Activated naive CD4-positive, alpha-beta T cell treated with anti-CD3 and anti-CD28 coated beads, Interleukin-2, amount 10 ng/mL, durations not matched to agents 7 days and 5 days (primary cell): Measurements from ENCODE around the gene C22orf39.

Experiments used
- CTCF ChIA-PET: fragments of 350-600 bp; sonication (Branson Sonifier 250); formaldehyde crosslinking; loops from one replicate; lab custom pipeline; 2021; ENCODE audit warnings: antibody characterized with exemption; lab: Charles Lee
- DNase-seq: peaks from one replicate; pipeline ENCODE4 v3.0.0-alpha.2; 2020
- H3K27ac Mint-ChIP-seq: one replicate; pipeline ENCODE4 v1.8.0; 2021; ENCODE audit warnings: mild to moderate bottlenecking, moderate library complexity, mixed read lengths
- H3K27me3 Mint-ChIP-seq: one replicate; pipeline ENCODE4 v1.8.0; 2021; ENCODE audit warnings: mild to moderate bottlenecking, mixed read lengths
- H3K36me3 Mint-ChIP-seq: one replicate; pipeline ENCODE4 v1.8.0; 2021; ENCODE audit warnings: mixed read lengths
- H3K4me1 Mint-ChIP-seq: one replicate; pipeline ENCODE4 v1.8.0; 2021; ENCODE audit warnings: mixed read lengths
- H3K4me3 Mint-ChIP-seq: one replicate; pipeline ENCODE4 v1.8.0; 2021; ENCODE audit warnings: mild to moderate bottlenecking, moderate library complexity, mixed read lengths
- H3K9me3 Mint-ChIP-seq: one replicate; pipeline ENCODE4 v1.8.0; 2021; ENCODE audit warnings: mixed read lengths

C22orf39 gene

DNA sequence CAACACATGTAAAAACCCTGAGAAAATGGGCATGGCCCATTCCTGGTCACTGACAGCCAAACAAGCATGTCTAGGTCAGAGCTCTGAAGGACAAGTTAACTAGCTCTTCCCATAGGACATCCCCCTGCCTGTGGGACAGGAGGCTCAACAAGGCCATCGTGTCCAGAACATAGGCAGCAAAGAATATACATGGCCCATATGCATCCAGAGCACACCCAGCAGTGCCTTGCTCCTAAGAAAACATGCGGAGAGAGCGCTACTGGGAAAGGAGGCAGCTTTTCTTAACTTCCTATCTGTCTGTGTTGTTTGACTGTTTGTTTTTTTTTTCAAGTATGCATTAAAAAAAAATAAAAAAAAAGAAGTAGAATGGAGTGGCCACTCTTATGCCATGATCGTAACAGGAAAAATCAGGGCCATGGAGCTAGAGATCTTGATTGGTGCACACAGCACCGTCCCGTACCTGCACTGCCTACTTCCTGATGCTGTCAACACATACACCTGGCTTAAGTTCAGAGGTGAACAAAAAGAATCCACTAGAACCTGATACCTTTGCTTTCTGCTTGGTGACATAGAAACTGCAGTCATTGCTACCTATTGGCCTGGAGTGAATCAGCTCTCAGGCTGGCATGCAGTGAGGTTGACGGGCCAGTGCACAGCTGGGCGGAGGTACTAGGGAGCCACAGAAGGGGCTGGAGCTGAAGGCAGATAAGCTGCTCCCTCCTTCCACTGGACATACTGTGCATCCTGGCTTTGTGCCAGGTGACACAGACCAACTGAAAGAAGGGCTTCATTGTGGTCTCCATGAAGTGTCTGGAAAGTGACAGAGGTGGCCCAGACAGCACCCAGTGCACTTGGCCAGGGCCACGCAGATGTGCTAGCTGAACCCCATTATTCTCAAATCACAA, 19.6 kb upstream of the C22orf39 start:
- peaks cover 59% of the 10 kb centered on the region for H3K36me3 Mint-ChIP-seq

DNA sequence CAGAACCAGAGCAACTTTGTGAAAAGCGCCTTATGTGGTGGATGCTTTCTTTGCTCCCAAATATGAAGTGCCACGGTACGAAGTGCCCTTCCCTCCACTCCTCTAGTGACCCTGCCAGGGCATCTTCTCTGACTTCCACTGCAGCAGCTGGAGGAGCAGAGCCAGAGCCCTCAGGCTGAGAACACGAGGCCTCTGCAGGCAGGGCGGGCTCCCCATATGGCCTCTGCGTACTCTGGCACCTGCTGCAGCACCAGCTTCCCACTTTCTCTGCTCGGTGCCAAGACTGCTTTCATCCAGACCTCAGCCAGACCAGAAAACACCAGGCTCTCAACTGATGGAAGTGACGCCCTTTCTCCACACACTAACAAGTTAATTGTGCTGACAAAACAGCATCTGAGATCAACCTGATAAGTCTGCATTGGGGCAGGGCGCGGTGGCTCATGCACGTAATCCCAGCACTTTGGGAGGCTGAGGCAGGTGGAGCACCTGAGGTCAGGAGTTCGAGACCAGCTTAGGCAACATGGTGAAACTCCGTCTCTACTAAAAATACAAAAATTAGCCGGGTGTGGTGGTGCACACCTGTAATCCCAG, 18.7 kb upstream of the C22orf39 start:
- DNase-seq: no peak
- Mint-ChIP-seq H3K4me3 (no peak overlapping the region), H3K36me3 (peaks cover 58% of the 10 kb centered on the region), H3K9me3 (no peaks in the 10 kb centered on the region), H3K27ac (no peak overlapping the region), H3K27me3 (no peaks in the 10 kb centered on the region), H3K4me1 (peaks cover 14% of the 10 kb centered on the region)
- CTCF ChIA-PET: no interaction called here

More for the DNA sequence above, 19.6 kb upstream of the C22orf39 start:
- Mint-ChIP-seq H3K27me3 (no peaks in the 10 kb centered on the region), H3K4me3 (no peak overlapping the region), H3K9me3 (no peaks in the 10 kb centered on the region), H3K27ac (no peak overlapping the region), H3K4me1 (peaks cover 14% of the 10 kb centered on the region)
- no peak for DNase-seq
- CTCF ChIA-PET: no interaction called here

- no peak for DNase-seq
- peaks cover 55% of the 10 kb centered on the region for H3K36me3 Mint-ChIP-seq
- peak overlapping the region; percentile 67 for H3K27ac Mint-ChIP-seq
- no peak overlapping the region for H3K4me3 Mint-ChIP-seq
- CTCF ChIA-PET: interaction anchor here (2.2 kb wide), 1 partner anchor 13 kb away, joined by 8 read pairs; the partner anchor contains the start of gene UFD1
- no peaks in the 10 kb centered on the region for H3K27me3 Mint-ChIP-seq
- H3K4me1 Mint-ChIP-seq: peaks cover 14% of the 10 kb centered on the region
- H3K9me3 Mint-ChIP-seq: no peaks in the 10 kb centered on the region
Measured at GRCh38 chr22:19464975-19465374, 17.5 kb upstream of the C22orf39 start.

DNA sequence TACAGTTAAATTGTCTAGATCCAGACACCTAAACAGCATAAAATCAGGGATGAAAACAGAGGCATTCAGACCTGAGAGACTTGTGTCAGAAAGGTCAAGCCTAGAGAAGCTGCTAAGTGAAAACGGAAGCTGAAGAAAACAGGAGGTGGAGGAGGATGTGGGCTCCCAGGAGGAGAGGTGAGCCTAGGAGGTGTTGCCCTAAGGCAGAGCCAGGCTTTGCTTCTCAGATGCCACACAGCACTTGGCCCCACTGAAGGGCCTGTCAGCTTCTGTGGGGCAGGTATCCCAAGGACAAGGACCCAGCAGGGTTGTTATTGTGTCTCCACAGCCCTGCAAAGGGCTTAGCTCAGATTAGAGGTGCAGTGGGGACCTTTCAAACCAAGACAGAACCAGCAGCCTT, 17.0 kb upstream of the C22orf39 start:
- peaks cover 52% of the 10 kb centered on the region for H3K36me3 Mint-ChIP-seq
- no peak for DNase-seq
- H3K4me3 Mint-ChIP-seq: no peak overlapping the region
- peak overlapping the region; percentile 67 for H3K27ac Mint-ChIP-seq
- CTCF ChIA-PET: interaction anchor here (2.2 kb wide), 1 partner anchor 14 kb away, joined by 8 read pairs; the partner anchor contains the start of gene UFD1
- peaks cover 14% of the 10 kb centered on the region for H3K4me1 Mint-ChIP-seq
- no peaks in the 10 kb centered on the region for H3K27me3 Mint-ChIP-seq
- H3K9me3 Mint-ChIP-seq: no peaks in the 10 kb centered on the region

- DNase-seq: no peak
Measured at GRCh38 chr22:19463491-19464469, 16.3 kb upstream of the C22orf39 start.

GRCh38 chr22:19463008-19463407, 15.5 kb upstream of the C22orf39 start:
- DNase-seq: no peak
- CTCF ChIA-PET: interaction anchor here (0.9 kb wide), 1 partner anchor 14 kb away, joined by 4 read pairs; no protein-coding TSS in a partner anchor
- H3K9me3 Mint-ChIP-seq: no peaks in the 10 kb centered on the region
- peaks cover 39% of the 10 kb centered on the region for H3K36me3 Mint-ChIP-seq
- H3K4me3 Mint-ChIP-seq: no peak overlapping the region
- peaks cover 14% of the 10 kb centered on the region for H3K4me1 Mint-ChIP-seq
- no peak overlapping the region for H3K27ac Mint-ChIP-seq
- no peaks in the 10 kb centered on the region for H3K27me3 Mint-ChIP-seq

More at GRCh38 chr22:19463491-19464469, 16.3 kb upstream of the C22orf39 start:
- H3K4me3 Mint-ChIP-seq: no peak overlapping the region
- H3K27me3 Mint-ChIP-seq: no peaks in the 10 kb centered on the region
- H3K27ac Mint-ChIP-seq: peak overlapping the region; percentile 67
- no peaks in the 10 kb centered on the region for H3K9me3 Mint-ChIP-seq
- CTCF ChIA-PET: interaction anchor here (0.9 to 2.2 kb wide), 2 partner anchors 14 kb away, joined by 4 to 8 read pairs; partner anchors contain the start of gene UFD1
- peaks cover 46% of the 10 kb centered on the region for H3K36me3 Mint-ChIP-seq
- H3K4me1 Mint-ChIP-seq: peaks cover 14% of the 10 kb centered on the region

GRCh38 chr22:19461506-19461905, 14.0 kb upstream of the C22orf39 start:
- Mint-ChIP-seq H3K27me3 (no peaks in the 10 kb centered on the region), H3K4me1 (peaks cover 14% of the 10 kb centered on the region), H3K9me3 (no peaks in the 10 kb centered on the region), H3K4me3 (no peak overlapping the region), H3K27ac (no peak overlapping the region), H3K36me3 (peaks cover 32% of the 10 kb centered on the region)
- CTCF ChIA-PET: no interaction called here
- DNase-seq: no peak

DNA sequence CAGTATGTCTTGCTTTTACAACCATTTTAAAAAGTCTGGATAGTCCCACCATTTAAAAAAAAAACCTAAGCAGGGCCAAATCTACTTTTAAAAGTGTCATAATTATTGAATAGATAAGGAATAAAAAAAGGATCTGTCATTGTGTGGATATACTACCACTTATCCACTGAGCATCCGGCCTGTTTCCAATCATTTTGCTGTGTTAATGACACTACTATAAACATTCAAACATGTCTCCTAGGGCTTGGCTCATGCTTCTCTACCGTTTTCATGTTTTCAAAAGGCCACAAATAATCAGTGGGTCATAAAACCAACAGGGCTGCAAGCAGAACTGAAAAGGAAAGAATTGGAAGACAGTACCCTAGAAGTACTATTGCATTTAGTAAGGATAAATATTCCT, 12.5 kb upstream of the C22orf39 start:
- peaks cover 8% of the 10 kb centered on the region for H3K4me1 Mint-ChIP-seq
- CTCF ChIA-PET: no interaction called here
- DNase-seq: no peak
- H3K4me3 Mint-ChIP-seq: no peak overlapping the region
- H3K27me3 Mint-ChIP-seq: no peaks in the 10 kb centered on the region
- H3K9me3 Mint-ChIP-seq: no peaks in the 10 kb centered on the region
- peaks cover 36% of the 10 kb centered on the region for H3K36me3 Mint-ChIP-seq
- H3K27ac Mint-ChIP-seq: no peak overlapping the region

- no peaks in the 10 kb centered on the region for H3K9me3 Mint-ChIP-seq
- no peak overlapping the region for H3K4me3 Mint-ChIP-seq
- CTCF ChIA-PET: no interaction called here
- no peak for DNase-seq
- H3K36me3 Mint-ChIP-seq: peaks cover 47% of the 10 kb centered on the region
- no peak overlapping the region for H3K27ac Mint-ChIP-seq
- H3K4me1 Mint-ChIP-seq: no peaks in the 10 kb centered on the region
- H3K27me3 Mint-ChIP-seq: no peaks in the 10 kb centered on the region
Measured at GRCh38 chr22:19457828-19458428, 10.4 kb upstream of the C22orf39 start.

DNA sequence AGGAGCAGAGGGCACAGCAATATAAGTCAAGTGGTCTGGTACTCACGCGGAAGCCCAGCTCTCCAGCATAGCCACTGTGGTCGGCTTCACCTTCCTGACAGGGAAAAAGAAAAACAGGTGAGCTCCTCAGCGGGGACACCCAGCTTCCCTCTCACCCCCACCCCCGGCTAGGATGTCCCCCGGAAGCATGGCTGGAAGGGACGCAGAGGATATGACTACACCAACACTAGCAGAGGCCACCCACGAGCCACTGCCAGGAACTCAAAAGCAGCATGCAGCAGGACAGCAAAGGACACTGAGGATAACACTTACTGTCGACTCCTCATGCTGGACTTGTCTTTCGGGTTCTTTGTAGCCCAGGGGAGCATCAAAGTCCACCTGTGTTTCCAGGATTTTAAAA, 9.0 kb upstream of the C22orf39 start:
- H3K4me3 Mint-ChIP-seq: no peak overlapping the region
- H3K27me3 Mint-ChIP-seq: no peaks in the 10 kb centered on the region
- no peak for DNase-seq
- CTCF ChIA-PET: no interaction called here
- H3K9me3 Mint-ChIP-seq: no peaks in the 10 kb centered on the region
- no peak overlapping the region for H3K27ac Mint-ChIP-seq
- H3K36me3 Mint-ChIP-seq: peaks cover 55% of the 10 kb centered on the region
- no peaks in the 10 kb centered on the region for H3K4me1 Mint-ChIP-seq

DNA sequence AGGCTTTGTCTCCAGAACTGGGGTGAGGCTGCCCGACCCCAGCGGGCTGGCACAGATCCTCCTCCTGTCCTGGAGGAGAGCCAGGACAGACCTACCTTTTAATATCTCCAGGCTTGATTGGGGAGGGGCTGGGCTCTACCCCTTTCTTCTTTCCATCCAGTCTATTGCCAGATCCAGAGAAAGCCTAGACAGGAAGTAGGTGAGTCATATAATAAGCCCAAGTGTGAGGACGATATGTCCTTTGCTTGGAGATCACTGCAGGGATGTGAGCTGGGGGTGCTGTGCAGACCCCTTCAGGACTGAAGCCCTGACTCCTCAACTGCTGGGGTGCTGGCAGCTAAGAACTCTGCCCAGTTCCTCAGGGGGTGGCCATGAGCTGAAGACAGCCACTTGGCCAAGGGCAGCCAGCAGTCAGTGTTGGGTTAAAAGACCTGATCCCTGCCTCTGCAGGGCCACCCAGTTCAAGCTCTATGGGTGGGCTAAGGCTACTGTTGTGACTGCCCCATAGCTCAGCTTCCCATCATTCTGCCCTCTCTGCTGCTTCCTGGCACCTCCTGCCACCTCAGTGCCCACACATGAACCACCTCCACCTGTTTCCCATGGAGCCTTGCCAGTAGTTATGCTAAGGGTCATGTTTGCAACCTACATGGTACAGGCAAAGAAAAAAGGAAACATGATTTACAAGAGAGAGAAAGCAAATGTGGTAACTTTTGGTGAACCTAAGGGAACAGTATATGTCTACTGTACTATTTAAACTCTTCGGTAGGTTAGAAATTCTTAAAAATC, 8.3 kb upstream of the C22orf39 start:
- Mint-ChIP-seq H3K4me3 (no peak overlapping the region), H3K4me1 (no peaks in the 10 kb centered on the region), H3K36me3 (peaks cover 54% of the 10 kb centered on the region), H3K27ac (no peak overlapping the region), H3K9me3 (no peaks in the 10 kb centered on the region), H3K27me3 (no peaks in the 10 kb centered on the region)
- CTCF ChIA-PET: no interaction called here
- no peak for DNase-seq

- Mint-ChIP-seq H3K36me3 (peaks cover 56% of the 10 kb centered on the region), H3K4me1 (no peaks in the 10 kb centered on the region), H3K4me3 (no peak overlapping the region), H3K9me3 (no peaks in the 10 kb centered on the region), H3K27me3 (no peaks in the 10 kb centered on the region), H3K27ac (no peak overlapping the region)
- CTCF ChIA-PET: no interaction called here
- no peak for DNase-seq
Measured at GRCh38 chr22:19455033-19455432, 7.5 kb upstream of the C22orf39 start.

DNA sequence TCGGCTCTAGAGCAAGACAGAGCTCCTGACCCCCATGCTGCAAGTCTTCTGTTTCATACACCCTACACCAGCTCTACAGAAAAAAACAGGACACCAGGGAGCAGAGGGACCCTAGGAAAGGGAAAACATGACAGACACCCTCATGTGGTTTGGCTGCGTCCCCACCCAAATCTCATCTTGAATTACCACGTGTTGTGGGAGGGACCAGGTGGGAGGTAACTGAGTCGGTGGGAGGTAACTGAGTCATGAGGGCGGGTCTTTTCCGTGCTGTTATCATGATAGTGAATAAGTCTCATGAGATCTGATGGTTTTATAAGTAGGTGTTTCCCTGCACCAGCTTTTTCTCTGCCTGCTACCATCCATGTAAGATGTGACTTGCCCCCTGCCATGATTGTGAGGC, 6.6 kb upstream of the C22orf39 start:
- Mint-ChIP-seq H3K4me3 (no peak overlapping the region), H3K9me3 (no peaks in the 10 kb centered on the region), H3K36me3 (peaks cover 56% of the 10 kb centered on the region), H3K4me1 (peaks cover 6% of the 10 kb centered on the region), H3K27ac (no peak overlapping the region), H3K27me3 (no peaks in the 10 kb centered on the region)
- CTCF ChIA-PET: interaction anchor here (0.7 kb wide), 1 partner anchor 10 kb away, joined by 3 read pairs; no protein-coding TSS in a partner anchor
- DNase-seq: no peak
